Hindlimb muscle (tissue), 1 donor: Measurements from ENCODE around the gene SPATS2. TPM values are rescaled to one million over a fixed set of nuclear protein-coding genes. Genes with fewer than 3 reads are reported as not detected.
A peak's percentile ranks its signal among the peaks of the same experiment; 100 is the strongest.
"Not testable (repeated sequence)": the region's sequence is repeated elsewhere in the genome, so short reads cannot be mapped to it uniquely, and the experiment has no call there.

Experiments used
- DNase-seq: peaks from one replicate; pipeline ENCODE4 v3.0.0-alpha.2; 2013
- polyA plus RNA-seq: library from polyadenylated mRNA; unstranded; fragments of 120-200 nt; gene quantifications from one replicate; pipeline ENCODE4 v1.2.1, GENCODE V29; 2013; ENCODE audit not compliant: insufficient read length

Gene SPATS2
- polyA plus RNA-seq, 1 donor: 27.2 TPM

DNA sequence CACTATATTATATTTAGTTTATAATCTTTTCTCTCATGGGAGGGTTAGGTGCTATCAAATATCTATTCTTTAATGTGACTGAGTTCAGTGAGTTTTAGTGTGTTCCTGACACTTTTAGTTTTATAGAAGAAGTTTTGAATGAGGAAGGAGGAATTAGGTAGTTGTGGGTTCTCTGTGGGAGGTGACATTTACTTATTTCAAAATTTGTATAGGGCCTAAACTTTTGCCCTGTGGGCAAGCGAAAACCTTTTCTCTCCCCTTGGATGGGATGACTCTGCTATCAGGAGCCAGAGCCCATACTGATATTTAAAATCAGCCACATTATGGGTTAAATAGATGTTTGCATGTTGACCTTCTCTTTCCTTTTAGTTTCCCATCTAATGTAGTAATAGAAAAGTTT, 43.6 kb downstream of the SPATS2 start:
- no peak for DNase-seq

DNA sequence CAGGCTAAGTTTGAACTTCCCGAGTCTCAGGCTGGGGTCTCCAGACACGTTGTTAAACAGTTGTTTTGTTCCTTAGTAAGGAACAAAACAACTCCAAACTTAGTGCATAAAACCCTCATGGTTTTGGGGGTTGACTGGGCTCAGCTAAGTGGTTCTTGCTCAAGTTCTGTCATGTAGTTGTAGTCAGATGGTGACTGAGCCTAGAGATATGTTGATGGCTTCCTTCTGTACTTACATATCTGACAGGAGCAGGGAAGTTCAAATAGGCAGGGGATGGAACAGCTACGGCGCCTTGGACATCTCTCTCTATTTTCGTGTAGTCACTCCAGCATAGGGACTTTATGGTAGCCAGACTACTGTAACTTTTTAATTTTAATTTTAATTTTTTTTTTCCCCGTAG, 45.7 kb downstream of the SPATS2 start:
- DNase-seq: no peak

DNA sequence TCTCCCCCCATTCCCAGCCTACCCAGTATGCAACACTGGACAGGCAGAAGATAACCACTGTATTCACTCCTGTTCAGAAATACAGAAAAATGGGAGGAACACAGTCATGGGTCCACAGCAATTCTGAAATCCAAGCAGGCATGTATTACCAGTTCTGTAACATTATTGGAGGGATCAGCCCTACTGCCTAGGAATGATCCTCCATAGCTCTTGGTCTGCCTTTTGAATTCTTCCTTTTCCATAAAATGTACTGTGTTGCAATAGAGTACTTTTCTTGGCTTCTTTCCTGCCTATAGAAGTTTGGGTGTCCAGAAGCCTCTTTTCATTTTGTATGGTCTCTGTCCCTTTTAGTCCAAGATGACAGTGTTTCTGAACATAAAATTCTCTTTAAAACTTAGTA, 46.5 kb downstream of the SPATS2 start:
- DNase-seq: no peak

DNA sequence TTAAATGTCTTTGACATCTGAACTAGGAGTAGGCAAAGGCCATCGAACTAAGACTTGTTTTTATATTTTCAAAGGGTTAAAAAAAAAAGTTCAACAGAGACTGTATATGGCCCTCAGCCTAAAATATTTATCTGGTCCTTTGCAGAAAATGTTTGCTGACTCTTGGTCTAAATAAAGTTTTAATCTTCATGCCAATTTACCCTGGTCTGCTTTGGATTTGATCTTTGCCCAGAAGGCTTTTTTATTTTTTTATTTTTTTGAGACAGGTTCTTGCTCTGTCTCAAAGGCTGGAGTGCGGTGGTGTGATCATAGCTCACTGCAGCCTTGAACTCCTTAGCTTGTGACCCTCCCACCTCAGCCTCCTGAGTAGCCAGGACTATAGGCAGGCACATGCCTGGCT, 47.1 kb downstream of the SPATS2 start:
- no peak for DNase-seq

DNA sequence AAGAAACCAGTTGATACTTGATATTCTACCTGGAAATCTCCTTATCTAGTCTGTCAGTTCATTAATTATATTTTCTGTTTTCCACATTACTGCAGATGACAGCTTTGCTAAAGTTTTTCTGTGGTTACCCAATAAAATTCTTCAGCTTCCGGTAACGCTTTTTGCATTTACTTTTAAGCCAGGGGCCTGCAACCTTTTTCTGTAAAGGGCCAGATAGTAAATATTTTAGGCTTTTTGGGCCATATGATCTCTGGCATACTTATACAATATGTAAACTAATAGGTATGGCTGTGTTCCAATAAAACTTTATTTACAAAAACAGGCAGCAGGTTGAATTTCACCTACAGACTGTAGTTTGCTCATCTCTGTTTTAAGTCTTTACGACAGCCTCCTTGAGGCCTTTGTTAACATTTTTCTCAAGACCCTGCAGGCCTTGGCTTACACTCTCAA, 48.3 kb downstream of the SPATS2 start:
- no peak for DNase-seq

DNA sequence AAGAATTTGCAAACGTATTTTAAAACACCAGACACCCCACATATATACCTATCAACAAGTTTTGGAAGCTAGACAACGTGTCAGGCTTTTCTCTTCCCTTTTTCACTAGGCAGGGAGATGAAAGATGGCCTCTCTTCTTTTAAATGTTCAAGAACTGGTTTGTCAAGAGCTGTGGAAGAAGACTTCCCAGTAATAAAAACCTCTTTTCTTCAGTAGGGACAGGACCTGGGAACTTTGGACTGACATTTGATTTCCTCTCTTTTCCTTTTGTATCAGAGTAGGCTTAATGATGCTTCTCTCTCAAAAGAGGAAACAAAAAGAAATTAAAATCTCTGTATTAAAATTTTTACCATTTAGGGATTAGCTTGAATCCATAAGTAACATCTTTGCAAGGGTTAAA, 49.6 kb downstream of the SPATS2 start:
- no peak for DNase-seq

DNA sequence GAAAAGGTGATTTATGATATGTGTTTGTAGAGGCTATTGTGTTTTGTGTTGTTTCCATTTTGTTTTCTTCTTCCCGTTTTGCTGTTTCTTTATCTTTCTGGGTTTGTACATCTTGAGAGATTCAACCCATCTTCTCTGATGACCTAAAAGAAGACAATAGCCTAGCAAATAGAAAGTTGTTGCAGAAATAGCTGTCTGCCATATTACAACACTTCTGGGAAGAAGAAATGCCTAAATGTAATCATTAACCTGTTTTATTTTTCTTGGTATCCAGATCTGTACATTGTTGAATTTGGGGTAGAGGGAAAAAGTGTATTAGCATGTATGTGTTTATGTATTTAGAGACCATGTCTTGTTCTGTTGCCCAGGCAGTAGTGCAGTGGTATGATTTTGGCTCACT, 50.3 kb downstream of the SPATS2 start:
- no peak for DNase-seq

DNA sequence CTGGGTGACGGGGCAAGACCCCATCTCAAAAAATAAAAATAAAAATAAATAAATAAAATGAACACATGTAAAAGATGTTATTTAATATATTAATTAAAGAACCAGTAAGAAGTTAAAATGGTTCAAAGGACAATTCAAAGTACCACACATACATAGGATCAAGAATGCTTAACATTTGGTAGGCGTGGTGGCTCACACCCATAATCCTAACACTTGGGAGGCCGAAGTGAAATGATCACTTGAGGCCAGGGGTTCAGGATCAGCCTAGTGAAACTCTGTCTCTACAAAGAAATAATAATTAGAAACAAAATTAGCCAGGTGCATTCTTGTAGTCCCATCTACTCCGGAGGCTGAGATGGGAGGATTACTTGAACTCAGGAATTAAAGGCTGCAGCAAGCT, 53.3 kb downstream of the SPATS2 start:
- DNase-seq: no peak

DNA sequence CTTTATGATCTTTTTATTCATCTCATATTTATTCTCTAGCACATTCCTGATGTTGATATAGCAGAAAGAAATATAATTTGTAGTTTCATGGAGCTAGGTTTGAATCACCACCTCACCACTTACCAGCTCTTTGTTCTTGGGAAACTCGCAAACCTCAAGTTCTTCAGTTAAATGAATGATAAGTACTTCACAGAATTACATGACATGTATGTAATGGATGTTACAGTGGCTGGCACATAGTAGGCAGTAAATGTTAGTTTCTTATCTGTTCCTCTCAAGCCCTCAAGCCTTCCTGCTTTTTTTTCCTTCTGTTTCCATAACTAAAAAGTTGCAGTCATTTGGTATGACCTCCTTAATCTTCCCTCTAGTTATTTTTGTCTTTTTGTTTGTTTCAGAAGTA, 54.9 kb downstream of the SPATS2 start:
- DNase-seq: no peak

DNA sequence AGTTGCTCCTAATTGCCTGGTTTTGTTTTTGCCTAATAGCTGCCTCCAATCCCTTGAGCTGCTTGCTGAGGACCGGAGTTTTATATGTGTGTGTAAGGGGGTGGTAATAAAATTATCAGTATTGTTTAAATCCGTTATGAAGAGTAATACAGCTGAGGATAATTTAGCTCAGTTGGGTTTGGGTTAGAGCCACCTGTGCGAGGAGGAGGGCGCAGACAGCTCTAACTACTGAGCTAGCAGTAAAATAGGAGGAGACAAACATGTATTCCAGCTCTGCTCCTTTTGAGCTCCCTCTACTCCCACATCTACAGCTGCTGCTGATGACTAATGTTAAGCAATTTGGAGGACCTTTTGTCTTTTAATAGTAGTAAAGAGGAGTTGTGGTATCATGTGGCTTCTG, 61.5 kb downstream of the SPATS2 start:
- DNase-seq: peak; percentile 3

DNA sequence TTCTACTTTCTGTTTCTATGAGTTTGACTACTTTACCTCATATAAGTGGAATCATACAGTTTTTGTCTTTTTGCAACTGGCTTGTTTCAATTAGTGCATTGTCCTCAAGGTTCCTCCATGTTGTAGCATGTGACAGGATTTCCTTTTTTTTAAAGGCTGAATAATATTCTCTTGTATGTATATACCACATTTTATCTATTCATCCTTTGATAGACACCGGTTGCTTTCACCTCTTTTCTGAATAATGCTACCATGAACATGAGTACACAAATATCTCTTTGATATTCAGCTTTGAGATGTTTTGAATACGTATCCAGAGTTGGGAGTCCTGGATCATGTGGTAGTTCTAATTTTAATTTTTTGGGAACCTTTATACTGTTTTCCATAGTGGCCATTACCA, 65.4 kb downstream of the SPATS2 start:
- DNase-seq: no peak

DNA sequence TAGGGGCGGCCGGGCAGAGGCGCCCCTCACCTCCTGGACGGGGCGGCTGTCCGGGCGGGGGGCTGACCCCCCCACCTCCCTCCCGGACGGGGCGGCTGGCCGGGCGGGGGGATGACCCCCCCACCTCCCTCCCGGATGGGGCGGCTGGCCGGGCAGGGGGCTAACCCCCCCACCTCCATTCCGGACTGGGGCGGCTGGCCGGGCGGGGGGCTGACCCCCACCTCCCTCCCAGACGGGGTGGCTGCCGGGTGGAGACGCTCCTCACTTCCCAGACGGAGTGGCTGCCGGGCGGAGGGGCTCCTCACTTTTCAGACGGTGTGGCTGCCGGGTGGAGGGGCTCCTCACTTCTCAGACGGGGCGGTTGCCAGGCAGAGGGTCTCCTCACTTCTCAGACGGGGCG, 69.5 kb downstream of the SPATS2 start:
- not testable (repeated sequence) for DNase-seq

DNA sequence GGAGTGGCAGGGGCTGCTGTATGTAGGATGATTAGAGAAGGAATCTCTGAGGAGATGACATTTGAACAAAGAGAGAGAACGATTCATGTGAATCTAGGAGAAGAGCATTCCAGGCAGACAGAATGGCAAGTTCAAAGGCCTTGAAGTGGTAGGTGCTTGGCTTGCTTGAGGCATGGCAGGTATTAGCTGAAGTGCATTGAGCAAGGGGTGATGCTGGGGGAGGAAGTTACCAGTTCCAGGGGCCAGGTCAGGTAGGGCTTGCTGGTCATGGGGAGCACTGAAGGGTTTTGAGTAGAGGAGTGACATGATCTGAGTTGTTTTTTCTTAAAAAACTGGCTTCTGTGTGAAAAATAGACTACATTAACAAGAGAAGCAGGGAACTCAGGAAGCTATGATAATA, 71.8 kb downstream of the SPATS2 start:
- no peak for DNase-seq

DNA sequence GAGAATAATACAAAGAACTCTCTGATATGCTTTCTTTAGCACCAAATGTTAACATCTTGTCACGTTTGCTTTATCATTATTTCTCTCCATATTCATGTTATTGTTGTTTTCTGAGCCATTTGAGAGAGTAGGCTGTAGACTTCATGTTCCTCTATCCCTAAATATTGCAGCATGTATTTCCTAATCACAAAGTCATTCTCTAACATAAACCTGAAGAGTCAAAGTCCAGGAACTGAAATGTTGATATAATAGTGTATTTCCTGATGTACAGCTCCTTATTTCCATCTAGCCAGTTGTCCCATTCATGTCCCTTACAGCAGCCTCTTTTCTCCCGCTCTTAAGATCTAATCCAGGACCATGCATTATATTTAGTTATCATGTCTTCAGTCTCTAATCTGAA, 72.8 kb downstream of the SPATS2 start:
- no peak for DNase-seq

DNA sequence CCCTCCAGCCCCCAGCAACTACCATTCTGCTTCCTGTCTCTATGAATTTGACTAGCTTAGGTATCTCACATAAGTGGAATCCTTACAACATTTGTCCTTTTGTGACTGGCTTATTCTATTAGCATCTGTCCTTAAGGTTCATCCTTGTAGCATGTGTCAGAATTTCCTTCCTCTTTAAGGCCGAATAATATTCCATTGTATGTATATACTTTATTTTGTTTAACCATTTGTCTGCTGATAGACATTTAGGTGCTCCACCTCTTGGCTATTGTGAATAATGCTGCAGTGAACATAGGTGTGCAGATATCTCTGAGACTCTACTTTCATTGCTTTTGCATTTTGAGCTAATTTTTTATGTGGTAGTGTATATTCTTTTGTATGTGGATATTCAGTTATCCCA, 75.7 kb downstream of the SPATS2 start:
- DNase-seq: no peak

DNA sequence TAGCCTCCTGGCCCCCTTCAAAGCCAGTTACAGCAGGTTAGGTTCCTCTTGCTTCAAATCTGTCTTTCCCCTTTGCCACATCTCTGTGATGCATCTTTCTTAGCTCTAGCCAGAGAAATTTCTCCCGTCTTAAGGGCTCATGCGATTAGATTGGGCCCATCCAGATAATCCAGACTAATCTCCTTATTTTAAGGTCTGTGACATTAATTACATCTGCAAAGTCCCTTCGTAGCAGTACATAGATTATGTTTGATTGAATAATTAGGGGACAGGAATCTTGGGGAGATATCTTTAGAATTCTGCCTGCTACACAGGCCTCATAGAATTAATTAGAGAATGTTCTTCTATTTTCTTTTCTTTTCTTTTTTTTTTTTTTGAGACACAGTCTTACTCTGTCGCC, 79.3 kb downstream of the SPATS2 start:
- no peak for DNase-seq

DNA sequence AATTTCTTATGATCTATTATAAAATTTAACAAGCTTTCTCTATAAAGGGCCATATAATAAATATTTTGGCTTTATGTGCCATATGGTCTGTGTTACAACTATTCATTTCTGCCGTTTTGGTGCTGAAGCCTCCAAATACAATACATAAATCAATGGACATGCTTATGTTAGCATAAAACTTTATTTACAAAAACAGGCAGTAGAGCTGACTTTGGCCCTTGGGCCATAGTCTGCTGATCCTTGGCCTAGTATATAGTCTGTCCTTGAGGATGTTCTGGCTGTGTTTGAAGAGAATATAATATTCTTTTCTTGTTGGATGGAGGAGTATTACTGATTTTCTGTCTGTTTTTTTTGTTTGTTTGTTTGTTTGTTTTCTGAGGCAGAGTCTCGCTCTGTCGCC, 81.6 kb downstream of the SPATS2 start:
- no peak for DNase-seq

DNA sequence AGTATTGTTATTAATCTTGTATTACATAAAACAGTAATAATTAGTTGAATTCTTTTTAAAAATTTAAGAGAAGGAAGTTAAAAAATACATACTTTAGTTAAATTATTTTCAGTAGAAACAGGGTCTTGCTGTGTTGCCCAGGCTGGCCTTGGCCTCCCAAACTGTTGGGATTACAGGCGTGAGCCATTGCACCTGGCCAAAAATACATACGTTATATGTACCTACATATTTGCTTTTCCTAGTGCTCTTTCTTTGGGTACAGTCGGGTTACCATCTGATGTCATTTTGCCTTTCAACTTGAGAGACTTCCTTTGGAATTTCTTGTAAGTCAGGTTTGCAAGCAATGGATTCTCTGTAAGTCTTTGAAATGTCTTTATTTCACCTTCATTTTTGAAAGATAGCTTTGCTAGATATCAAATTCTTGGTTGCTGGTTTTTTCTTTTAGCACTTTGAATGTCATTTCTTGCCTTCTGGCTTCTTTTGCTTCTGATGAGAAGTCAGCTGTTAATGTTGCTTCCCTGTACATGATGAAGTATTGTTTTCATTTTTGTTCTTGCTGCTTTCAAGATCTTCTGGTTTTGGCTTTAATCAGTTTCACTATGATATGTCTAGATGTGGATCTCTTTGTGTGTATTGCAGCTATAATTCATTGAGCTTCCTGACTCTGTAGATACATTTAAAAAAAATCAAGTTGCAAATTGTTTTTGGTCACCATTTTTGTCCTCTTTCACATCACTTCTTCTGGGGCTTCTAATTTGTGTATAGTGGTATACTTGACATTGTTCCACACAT, 84.4 kb downstream of the SPATS2 start:
- no peak for DNase-seq

DNA sequence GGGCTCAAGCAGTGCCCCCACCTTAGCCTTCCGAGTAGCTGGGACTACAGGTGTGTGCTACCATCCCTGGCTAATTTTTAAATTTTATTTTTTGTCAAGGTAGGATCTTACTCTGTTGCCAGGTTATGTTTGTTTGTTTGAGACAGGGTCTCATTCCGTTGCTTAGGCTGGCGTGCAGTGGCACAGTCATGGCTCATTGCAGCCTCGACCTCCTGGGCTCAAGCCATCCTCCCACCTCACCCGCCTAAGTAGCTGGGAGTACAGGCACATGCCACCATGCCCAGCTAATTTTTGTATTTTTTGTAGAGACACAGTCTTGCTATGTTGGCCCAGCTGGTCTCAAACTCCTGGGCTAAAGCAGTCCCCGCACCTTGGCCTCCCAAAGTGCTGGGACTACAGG, 88.2 kb downstream of the SPATS2 start:
- no peak for DNase-seq

DNA sequence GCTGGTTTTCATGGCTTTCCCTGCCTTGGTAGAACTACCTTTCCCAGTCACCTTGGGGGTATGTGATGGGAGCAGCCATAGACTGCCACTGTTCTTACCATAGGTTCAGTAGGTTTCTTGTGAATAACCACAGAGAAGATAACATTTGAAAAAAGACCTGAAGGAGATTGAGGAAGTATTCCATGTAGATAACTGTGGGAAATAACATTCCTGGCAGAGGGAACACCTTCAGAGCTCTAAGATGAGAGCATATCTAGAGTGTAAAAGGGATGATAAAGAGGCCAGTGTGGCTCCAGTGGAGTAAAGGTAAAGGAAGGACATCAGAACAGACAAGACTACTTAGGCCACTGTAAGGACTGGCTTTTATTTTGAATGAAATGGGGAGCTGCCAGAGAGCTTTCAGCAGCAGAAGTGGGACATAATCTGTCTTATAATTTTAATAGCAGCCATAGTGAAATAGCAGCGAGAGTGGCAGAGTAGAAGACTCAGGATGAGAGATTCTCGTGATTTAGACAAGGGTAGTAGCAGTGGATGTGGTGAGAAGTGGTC, 88.9 kb downstream of the SPATS2 start:
- no peak for DNase-seq

DNA sequence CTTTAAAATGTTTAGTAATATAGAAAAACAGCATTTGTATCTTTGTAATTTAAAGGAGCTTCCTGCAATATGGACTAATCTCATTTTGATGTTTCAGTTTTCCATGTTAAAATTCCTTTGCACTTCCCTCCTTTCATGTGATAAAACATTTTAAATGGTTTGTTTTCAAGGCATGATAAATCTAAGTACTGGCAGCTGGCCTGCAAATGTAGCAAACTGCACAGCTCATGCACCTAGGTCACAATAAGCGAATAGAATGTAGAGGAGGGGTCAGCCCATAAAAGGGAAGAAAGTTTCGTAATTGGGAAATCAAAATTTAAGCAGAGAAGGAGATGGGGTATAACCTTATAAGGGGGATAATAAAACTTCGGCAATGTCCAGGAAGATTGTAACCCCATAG, 91.6 kb downstream of the SPATS2 start:
- no peak for DNase-seq

DNA sequence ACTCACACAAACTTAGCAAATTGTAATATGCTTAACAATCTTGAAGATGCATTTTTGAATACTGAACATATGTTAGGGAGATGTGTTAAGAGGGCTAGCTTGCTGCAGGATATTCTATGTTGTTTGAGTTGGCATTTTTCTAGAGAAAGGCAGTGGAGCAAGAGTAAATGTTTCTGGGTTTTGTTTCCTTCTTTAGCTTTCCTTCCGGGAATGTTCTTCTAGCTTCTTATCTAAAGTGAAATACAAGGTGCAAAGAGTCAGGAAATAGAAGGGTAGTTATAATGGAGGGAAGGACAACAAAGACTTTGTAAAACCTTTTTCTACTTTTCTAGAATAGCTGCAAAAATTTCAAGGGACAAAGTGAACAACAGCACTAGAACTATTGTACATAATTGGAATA, 94.0 kb downstream of the SPATS2 start:
- no peak for DNase-seq

DNA sequence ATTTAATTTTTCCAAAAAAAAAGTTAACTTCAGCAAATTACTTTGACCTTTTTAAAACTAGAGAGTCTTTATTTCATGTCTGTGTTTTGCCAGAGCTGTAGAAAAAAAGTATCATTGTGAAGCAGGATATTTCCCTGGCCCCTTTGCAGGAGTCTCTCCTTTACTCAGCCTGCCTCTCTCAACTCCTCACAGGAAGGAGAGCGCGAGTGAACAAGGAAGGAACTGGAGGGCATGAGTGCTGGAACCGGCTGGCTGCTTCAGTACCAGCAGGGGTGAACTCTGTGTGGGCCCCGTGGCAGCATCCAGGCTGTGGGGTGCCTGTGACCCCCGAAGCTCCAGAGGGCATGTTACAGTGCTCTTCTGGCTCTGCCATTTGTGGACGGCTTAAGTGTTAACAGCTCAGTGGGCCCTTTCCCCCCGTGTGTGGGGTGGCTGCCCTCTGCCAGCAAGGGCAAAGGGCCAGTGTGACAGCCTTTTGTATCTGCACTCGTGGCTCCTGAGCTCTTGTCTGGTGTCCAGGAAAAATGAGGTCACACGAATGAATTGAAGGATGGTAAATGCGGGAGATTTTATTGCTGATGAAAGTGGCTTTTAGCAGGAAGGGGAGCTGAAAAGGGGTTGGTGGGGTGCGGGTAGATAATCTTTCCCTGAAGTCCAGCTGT, 95.0 kb downstream of the SPATS2 start:
- DNase-seq: peak; percentile 26

DNA sequence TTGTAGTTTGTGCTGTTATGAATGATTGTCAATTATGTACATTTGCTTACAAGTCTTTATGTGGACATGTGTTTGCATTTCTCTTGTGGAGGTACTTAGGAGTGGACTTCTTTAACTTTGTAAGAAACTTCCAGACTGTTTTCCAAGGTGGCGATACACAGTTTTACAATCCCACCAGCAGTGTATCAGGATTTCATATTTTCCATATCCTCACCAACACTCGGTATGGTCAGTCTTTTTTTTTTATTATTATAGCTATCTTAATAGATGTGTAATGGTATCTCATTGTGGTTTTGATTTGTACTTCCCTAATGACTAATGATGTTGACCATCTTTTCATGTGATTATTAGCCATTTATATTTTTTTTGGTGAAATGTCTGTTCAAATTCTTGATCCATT, 97.9 kb downstream of the SPATS2 start:
- DNase-seq: no peak
